Natural killer cell (primary cell): ENCODE measurements around the gene ST8SIA5. TPM values are rescaled to one million over a fixed set of nuclear protein-coding genes. Genes with fewer than 3 reads are reported as not detected.

Experiments
- ATAC-seq, 3 donors: fragments of 150-1000 bp in 2 of 3; fragments of 200-7000 bp in 1 of 3; cut with Tn5 transposase; 1 replicate in 1 of 3; 2 replicates in 2 of 3; pipeline ENCODE4 v1.10.0; 2021; ENCODE audit warnings: mild to moderate bottlenecking in 2 of 3, moderate library complexity in 2 of 3
- DNase-seq, 2 donors: peaks; one replicate each; pipeline versions ENCODE4 v3.0.0 to v3.0.0-alpha.2; 2013 to 2021; ENCODE audit warnings: mixed read lengths in 1 of 2
- H3K27ac ChIP-seq: one replicate; pipeline ENCODE4 v1.5.1; 2013; ENCODE audit warnings: mild to moderate bottlenecking, low read length
- H3K27me3 ChIP-seq: one replicate; pipeline ENCODE4 v1.6.1; 2013; ENCODE audit warnings: low read length; ENCODE audit not compliant: control insufficient read depth, insufficient read depth
- H3K36me3 ChIP-seq: one replicate; pipeline ENCODE4 v1.6.1; 2013; ENCODE audit warnings: low read length; ENCODE audit not compliant: control insufficient read depth, insufficient read depth
- H3K4me1 ChIP-seq: one replicate; pipeline ENCODE4 v1.6.1; 2013; ENCODE audit warnings: low read length; ENCODE audit not compliant: control insufficient read depth, insufficient read depth
- H3K4me3 ChIP-seq: one replicate; pipeline ENCODE4 v1.5.1; 2013; ENCODE audit warnings: low read length
- H3K9me3 ChIP-seq: one replicate; pipeline ENCODE4 v1.6.1; 2013; ENCODE audit warnings: low read length; ENCODE audit not compliant: control insufficient read depth, insufficient read depth
- H3K27ac Mint-ChIP-seq, 2 donors: one replicate each; pipeline ENCODE4 v1.8.0; 2022; ENCODE audit warnings: mild to moderate bottlenecking in 2 of 2, mixed read lengths in 2 of 2, moderate library complexity in 1 of 2
- H3K27me3 Mint-ChIP-seq, 2 donors: one replicate each; pipeline ENCODE4 v1.8.0; 2022; ENCODE audit warnings: low read depth in 2 of 2, mixed read lengths in 2 of 2
- H3K36me3 Mint-ChIP-seq: one replicate; pipeline ENCODE4 v1.8.0; 2022; ENCODE audit warnings: mixed read lengths
- H3K4me1 Mint-ChIP-seq, 2 donors: one replicate each; pipeline ENCODE4 v1.8.0; 2022; ENCODE audit warnings: mixed read lengths in 2 of 2
- H3K4me3 Mint-ChIP-seq: one replicate; pipeline ENCODE4 v1.8.0; 2022; ENCODE audit warnings: mild to moderate bottlenecking, moderate library complexity, mixed read lengths
- H3K9me3 Mint-ChIP-seq, 2 donors: one replicate each; pipeline ENCODE4 v1.8.0; 2022; ENCODE audit warnings: mixed read lengths in 2 of 2
- CTCF ChIP-seq: fragments of 200-600 bp; IDR thresholded peaks from one replicate; pipeline ENCODE4 v1.8.0; 2022; ENCODE audit warnings: antibody characterized with exemption
- WGBS: methylation state at CpG from one replicate; pipeline ENCODE4 v1.1.7; 2013; ENCODE audit warnings: missing lambda C conversion rate; ENCODE audit not compliant: insufficient coverage; 5-methylcytosine and 5-hydroxymethylcytosine counted together
- intact Hi-C: fragments of 100-400 bp; cut with micrococcal nuclease; formaldehyde crosslinking; loops from one replicate; pipeline ENCODE4 v1.14.2; 2022
- total RNA-seq, 4 donors: library from RNA; stranded (reverse); fragments of 120-200 nt in 1 of 4; gene quantifications; one replicate each; pipeline versions ENCODE4 v1.2.3 to v1.2.4, GENCODE V29; 2013 to 2022

Gene ST8SIA5
- total RNA-seq, 3 donors from 2014 or later (not counting 1 experiment from before 2014, with no cell fraction given) = 0.23 TPM; not detected in 2

- Mint-ChIP-seq H3K27ac (no peak overlapping the region), H3K4me3 (no peak overlapping the region)
- TF ChIP-seq CTCF = no peak
Measured at GRCh38 chr18:46696268-46696667, 60.6 kb downstream of the ST8SIA5 start.

GRCh38 chr18:46693996-46694395 lies 62.9 kb downstream of the ST8SIA5 start:
- ATAC-seq (no peak), DNase-seq (no peak)
- H3K4me1 ChIP-seq = no peaks in the 10 kb centered on the region
- Mint-ChIP-seq H3K4me3 (no peak overlapping the region), H3K27me3 (peaks cover 9 to 33% of the 10 kb centered on the region in 2 donors), H3K36me3 (no peaks in the 10 kb centered on the region), H3K27ac (no peak overlapping the region), H3K4me1 (no peaks in the 10 kb centered on the region), H3K9me3 (peaks cover 0 to 6% of the 10 kb centered on the region in 2 donors)
- no peaks in the 10 kb centered on the region for H3K36me3 ChIP-seq
- no peak for TF ChIP-seq CTCF
- intact Hi-C loops = no loop called here
- 92% methylated on average over 1 of the region's 2 CpGs for WGBS
- no peak overlapping the region for H3K27ac ChIP-seq
- H3K27me3 ChIP-seq = no peaks in the 10 kb centered on the region
- no peak overlapping the region for H3K4me3 ChIP-seq
- H3K9me3 ChIP-seq = no peaks in the 10 kb centered on the region

More at GRCh38 chr18:46696268-46696667, 60.6 kb downstream of the ST8SIA5 start:
- H3K36me3 ChIP-seq = no peaks in the 10 kb centered on the region
- intact Hi-C loops = no loop called here
- no peaks in the 10 kb centered on the region for H3K27me3 ChIP-seq
- H3K27me3 Mint-ChIP-seq = peaks cover 9 to 33% of the 10 kb centered on the region in 2 donors
- H3K36me3 Mint-ChIP-seq = no peaks in the 10 kb centered on the region
- no peaks in the 10 kb centered on the region for H3K4me1 Mint-ChIP-seq
- 83% methylated on average over 3 of the region's 3 CpGs for WGBS
- no peaks in the 10 kb centered on the region for H3K4me1 ChIP-seq
- H3K4me3 ChIP-seq = no peak overlapping the region
- no peak overlapping the region for H3K27ac ChIP-seq
- peaks cover 0 to 6% of the 10 kb centered on the region in 2 donors for H3K9me3 Mint-ChIP-seq
- DNase-seq (no peak), ATAC-seq (peak in 1 of 3 donors; percentile 34)
- H3K9me3 ChIP-seq = no peaks in the 10 kb centered on the region

GRCh38 chr18:46688853-46689525 lies 67.9 kb downstream of the ST8SIA5 start:
- H3K9me3 Mint-ChIP-seq = no peaks in the 10 kb centered on the region
- no peaks in the 10 kb centered on the region for H3K36me3 Mint-ChIP-seq
- H3K27me3 Mint-ChIP-seq = peaks cover 0 to 9% of the 10 kb centered on the region in 2 donors
- no peak overlapping the region for H3K27ac Mint-ChIP-seq
- ATAC-seq (peak in 1 of 3 donors; percentile 25), DNase-seq (no peak)
- no peaks in the 10 kb centered on the region for H3K36me3 ChIP-seq
- 87% methylated on average over 12 of the region's 12 CpGs for WGBS
- no peak for TF ChIP-seq CTCF
- no peaks in the 10 kb centered on the region for H3K4me1 Mint-ChIP-seq
- no peak overlapping the region for H3K4me3 ChIP-seq
- H3K4me3 Mint-ChIP-seq = no peak overlapping the region
- no peaks in the 10 kb centered on the region for H3K9me3 ChIP-seq
- H3K27ac ChIP-seq = no peak overlapping the region
- H3K27me3 ChIP-seq = no peaks in the 10 kb centered on the region
- intact Hi-C loops = no loop called here
- H3K4me1 ChIP-seq = no peaks in the 10 kb centered on the region

GRCh38 chr18:46686186-46686585 lies 70.7 kb downstream of the ST8SIA5 start:
- Histone ChIP-seq H3K4me3 (no peak overlapping the region), H3K27ac (no peak overlapping the region), H3K27me3 (no peaks in the 10 kb centered on the region), H3K36me3 (no peaks in the 10 kb centered on the region), H3K9me3 (no peaks in the 10 kb centered on the region), H3K4me1 (no peaks in the 10 kb centered on the region)
- Mint-ChIP-seq H3K9me3 (no peaks in the 10 kb centered on the region), H3K27me3 (peaks cover 0 to 11% of the 10 kb centered on the region in 2 donors), H3K36me3 (no peaks in the 10 kb centered on the region), H3K4me1 (no peaks in the 10 kb centered on the region), H3K4me3 (no peak overlapping the region), H3K27ac (no peak overlapping the region)
- no peak for TF ChIP-seq CTCF
- WGBS = 98% methylated on average over 8 of the region's 9 CpGs
- no peak for DNase-seq
- intact Hi-C loops = no loop called here
- no peak for ATAC-seq
